ENCODE results near the gene SEPTIN1. TPM values are rescaled to one million over a fixed set of nuclear protein-coding genes. Genes with fewer than 3 reads are reported as not detected.

SEPTIN1 gene
- total and polyA plus RNA-seq, 2 donors (not counting 3 experiments of a cell fraction or from before 2014, with no cell fraction given) = 0.07 to 0.75 TPM

DNA sequence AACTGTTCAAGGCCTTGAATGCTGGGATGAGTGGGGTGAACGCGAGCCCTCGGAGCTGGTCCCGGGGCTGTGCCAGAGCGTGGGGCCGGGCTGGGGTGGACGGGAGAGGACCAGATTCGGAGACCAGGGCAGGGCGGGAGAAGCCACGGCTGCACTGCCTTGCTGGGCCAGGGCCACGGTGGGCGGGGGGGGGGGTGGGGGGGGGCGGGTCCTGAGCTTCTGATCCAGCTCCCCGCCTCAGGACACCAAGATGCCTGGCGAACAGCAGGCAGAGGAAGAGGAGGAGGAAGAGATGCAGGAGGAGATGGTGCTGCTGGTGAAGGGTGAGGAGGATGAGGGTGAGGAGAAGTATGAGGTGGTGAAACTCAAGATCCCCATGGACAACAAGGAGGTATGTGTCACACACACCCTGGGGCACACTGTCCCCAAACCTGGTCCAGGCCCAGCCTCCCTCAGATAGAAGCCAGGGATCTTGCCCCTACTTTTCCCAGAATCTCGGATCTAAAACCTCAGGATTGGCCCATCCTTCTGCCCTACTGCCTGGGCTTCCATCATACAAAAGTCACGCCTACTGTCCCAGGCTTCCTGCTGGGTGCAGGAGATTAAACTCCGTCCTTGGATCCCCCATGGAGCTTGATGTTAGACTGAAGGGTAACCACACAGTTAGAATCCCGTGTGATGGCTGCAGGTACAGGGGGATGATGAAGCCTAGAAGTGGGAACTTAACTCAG is 25.6 kb upstream of the SEPTIN1 start:
- TF ChIP-seq GATA2 (IDR thresholded peaks at IDR 0.05; ENCODE audit: insufficient read depth, insufficient read length, low read depth, low read length) = no peak
- no peak for TF ChIP-seq JUN (IDR thresholded peaks at IDR 0.05; ENCODE audit: borderline replicate concordance, insufficient read depth, insufficient read length, low read depth)
- TF ChIP-seq EZH2 (IDR thresholded peaks at IDR 0.05; ENCODE audit: borderline replicate concordance, low read depth, low read length, severe bottlenecking) = no peak
- TF ChIP-seq, protein P1, sequence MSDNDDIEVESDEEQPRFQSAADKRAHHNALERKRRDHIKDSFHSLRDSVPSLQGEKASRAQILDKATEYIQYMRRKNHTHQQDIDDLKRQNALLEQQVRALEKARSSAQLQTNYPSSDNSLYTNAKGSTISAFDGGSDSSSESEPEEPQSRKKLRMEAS (IDR thresholded peaks at IDR 0.05; ENCODE audit: insufficient read depth, insufficient read length) = no peak
- no peak for TF ChIP-seq MYC (IDR thresholded peaks at IDR 0.05; ENCODE audit: low read depth, low read length)
- no peak for TF ChIP-seq FOS (IDR thresholded peaks at IDR 0.05; ENCODE audit: borderline replicate concordance, insufficient read depth, low read length)
- TF ChIP-seq POLR2A (IDR thresholded peaks at IDR 0.05; ENCODE audit: low read depth, low read length) = no peak
- TF ChIP-seq CTCF (IDR thresholded peaks at IDR 0.05; ENCODE audit: extremely low read depth in 1 of 2, insufficient read depth in 1 of 2, low read depth in 1 of 2, low read length in 2 of 2) = no peak
- no peak for TF ChIP-seq POLR2AphosphoS5 (IDR thresholded peaks at IDR 0.05; ENCODE audit: insufficient read depth, low read depth, low read length)
- peak overlapping the region; percentile 71 for H3K27ac ChIP-seq (ENCODE audit: insufficient read depth, low read depth, low read length)
- ChIA-PET CTCF (interaction anchor here (0.6 to 5.3 kb wide), 9 partner anchors 9 to 316 kb away, joined by 3 to 62 read pairs (median 4); partner anchors contain the start of genes DCTPP1 and ZNF48), POLR2A (interaction anchor here (0.5 to 1.6 kb wide), 6 partner anchors 10 to 394 kb away, joined by 3 to 7 read pairs (median 5); partner anchors contain the start of genes DCTPP1 and TBC1D10B)
- peaks cover 3% of the 10 kb centered on the region for H3K79me2 ChIP-seq (ENCODE audit: control insufficient read depth, insufficient read depth, low read length)
- peak overlapping the region; percentile 67 for H2AFZ ChIP-seq (ENCODE audit: low read depth, low read length)
- H3K4me3 ChIP-seq (replicated peaks in 1 of 3; ENCODE audit: insufficient read depth in 1 of 3, low read depth in 1 of 3, low read length in 3 of 3) = peak overlapping the region; percentile 29 to 56 (median 47)
- peak overlapping the region; percentile 44 for H3K4me2 ChIP-seq (ENCODE audit: insufficient read depth, low read length)
- dilution Hi-C loops (cut with MboI; ENCODE audit: extremely low pct_ligation_motif_present, low sequenced_read_pairs) (no loop called here), intact Hi-C loops (cut with micrococcal nuclease) (loop anchor here (2.0 to 10.0 kb wide), 2 partner anchors 13 to 313 kb away; partner anchors contain the start of genes TBX6, YPEL3 and ZNF48)
- H3K9me3 ChIP-seq (replicated peaks; ENCODE audit: control insufficient read depth, insufficient read depth, low read length) = no peaks in the 10 kb centered on the region
- H3K27me3 ChIP-seq (ENCODE audit: control insufficient read depth in 2 of 2, insufficient read depth in 2 of 2, low read length in 2 of 2) = no peaks in the 10 kb centered on the region
- no TSS peak for BruUV-seq (replicated peaks)
- H3K9me1 ChIP-seq (replicated peaks; ENCODE audit: control insufficient read depth, extremely low read depth, insufficient read depth, low read length) = no peaks in the 10 kb centered on the region
- FAIRE-seq (no peak), DNase-seq (ENCODE audit: low read depth, low spot score) (no peak)
- H3K4me1 ChIP-seq (ENCODE audit: control insufficient read depth, extremely low read depth, insufficient read depth, low read length) = peaks cover 22% of the 10 kb centered on the region
- H4K20me1 ChIP-seq (replicated peaks; ENCODE audit: control insufficient read depth, extremely low read depth, insufficient read depth, low read length) = no peaks in the 10 kb centered on the region
- H3K36me3 ChIP-seq (ENCODE audit: control insufficient read depth in 2 of 2, extremely low read depth in 1 of 2, insufficient read depth in 2 of 2, low read length in 2 of 2) = peaks cover 2 to 6% of the 10 kb centered on the region in 2 experiments
- peak overlapping the region; percentile 80 for H3K9ac ChIP-seq (replicated peaks; ENCODE audit: extremely low read depth, insufficient read depth, low read length)

Measured in endothelial cell of umbilical vein (primary cell).